ENCODE measurements around the gene ATR.
"Not testable (repeated sequence)": the region's sequence is repeated elsewhere in the genome, so short reads cannot be mapped to it uniquely, and the experiment has no call there.

ATR gene

GRCh38 chr3:142447852-142448823 is 130.4 kb downstream of the ATR start, which contains the start of gene XRN1:
Gene XRN1, minus strand, starts transcription at chr3:142448037. Its CDS starts 93 bp downstream, at chr3:142447944.
- peak; percentile 97 for DNase-seq (ENCODE audit: low spot score)

GRCh38 chr3:142447301-142447851 is 131.2 kb downstream of the ATR start:
- DNase-seq (ENCODE audit: low spot score) = peak; percentile 53

DNA sequence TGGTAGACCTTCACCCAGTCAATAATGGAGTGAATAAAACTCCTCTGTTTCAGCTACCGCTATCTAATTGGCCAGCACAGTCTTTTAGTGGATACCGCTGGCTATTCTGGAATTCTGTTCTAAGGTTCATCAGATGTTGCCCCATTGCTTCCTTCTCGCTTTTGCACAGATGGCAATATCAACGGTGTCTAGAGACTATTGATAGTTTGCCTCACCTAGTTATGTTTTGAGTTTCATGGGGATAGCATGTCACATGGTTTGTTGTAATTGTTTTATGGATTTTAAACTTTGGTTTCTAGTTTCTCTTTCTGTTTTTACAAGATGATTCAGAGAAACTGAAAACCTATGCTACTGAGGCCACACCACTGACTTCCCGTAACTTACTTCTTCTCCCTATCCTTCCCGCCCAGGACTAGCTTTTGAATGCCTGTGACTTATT is 132.7 kb downstream of the ATR start:
- no peak for DNase-seq (ENCODE audit: low spot score)

DNA sequence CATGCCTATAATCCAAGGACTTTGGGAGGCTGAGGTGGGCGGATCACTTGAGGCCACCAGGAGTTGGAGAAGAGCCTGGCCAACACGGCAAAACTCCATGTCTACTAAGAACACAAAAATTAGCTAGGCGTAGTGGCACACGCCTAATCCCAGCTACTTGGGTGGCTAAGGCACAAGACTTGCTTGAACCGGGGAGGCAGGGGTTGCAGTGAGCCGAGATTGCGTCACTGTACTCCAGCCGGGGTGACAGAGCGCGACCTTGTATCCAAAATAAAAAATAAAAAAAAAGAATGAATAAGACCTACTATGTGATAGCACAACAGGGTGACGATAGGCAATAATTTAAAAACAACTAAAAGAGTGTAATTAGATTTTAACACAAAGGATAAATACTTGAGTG is 134.2 kb downstream of the ATR start:
- DNase-seq (ENCODE audit: low spot score) = no peak

- not testable (repeated sequence) for DNase-seq (ENCODE audit: low spot score)
Measured at GRCh38 chr3:142443060-142443459, 135.5 kb downstream of the ATR start.

GRCh38 chr3:142439499-142440220 is 138.9 kb downstream of the ATR start:
- not testable (repeated sequence) for DNase-seq (ENCODE audit: low spot score)

DNA sequence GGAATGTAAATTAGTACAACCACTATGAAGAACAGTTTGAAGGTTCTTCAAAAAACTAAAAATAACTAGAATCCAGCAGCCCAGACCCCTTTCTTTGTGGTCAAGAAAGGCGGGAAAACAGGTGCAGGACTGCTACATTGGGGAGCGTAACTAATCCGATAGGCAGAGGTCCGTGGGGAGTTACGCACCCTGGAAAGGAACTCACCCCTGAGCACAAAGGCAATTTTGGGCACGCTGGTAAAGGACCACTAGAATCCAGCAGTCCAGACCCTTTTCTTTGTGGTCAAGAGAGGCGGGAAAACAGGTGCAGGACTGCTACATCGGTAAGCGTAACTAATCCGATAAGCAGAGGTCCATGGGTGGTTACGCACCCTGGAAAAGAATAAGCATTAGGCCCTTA is 140.4 kb downstream of the ATR start:
- not testable (repeated sequence) for DNase-seq (ENCODE audit: low spot score)

- DNase-seq (ENCODE audit: low spot score) = no peak
Measured at GRCh38 chr3:142436951-142437585, 141.5 kb downstream of the ATR start.

GRCh38 chr3:142434503-142434902 is 144.0 kb downstream of the ATR start:
- DNase-seq (ENCODE audit: low spot score) = no peak

GRCh38 chr3:142433110-142433509 is 145.4 kb downstream of the ATR start:
- DNase-seq (ENCODE audit: low spot score) = no peak

- DNase-seq (ENCODE audit: low spot score) = no peak
Measured at GRCh38 chr3:142429582-142429981, 149.0 kb downstream of the ATR start.

GRCh38 chr3:142424754-142425153 is 153.8 kb downstream of the ATR start:
- DNase-seq (ENCODE audit: low spot score) = no peak

DNA sequence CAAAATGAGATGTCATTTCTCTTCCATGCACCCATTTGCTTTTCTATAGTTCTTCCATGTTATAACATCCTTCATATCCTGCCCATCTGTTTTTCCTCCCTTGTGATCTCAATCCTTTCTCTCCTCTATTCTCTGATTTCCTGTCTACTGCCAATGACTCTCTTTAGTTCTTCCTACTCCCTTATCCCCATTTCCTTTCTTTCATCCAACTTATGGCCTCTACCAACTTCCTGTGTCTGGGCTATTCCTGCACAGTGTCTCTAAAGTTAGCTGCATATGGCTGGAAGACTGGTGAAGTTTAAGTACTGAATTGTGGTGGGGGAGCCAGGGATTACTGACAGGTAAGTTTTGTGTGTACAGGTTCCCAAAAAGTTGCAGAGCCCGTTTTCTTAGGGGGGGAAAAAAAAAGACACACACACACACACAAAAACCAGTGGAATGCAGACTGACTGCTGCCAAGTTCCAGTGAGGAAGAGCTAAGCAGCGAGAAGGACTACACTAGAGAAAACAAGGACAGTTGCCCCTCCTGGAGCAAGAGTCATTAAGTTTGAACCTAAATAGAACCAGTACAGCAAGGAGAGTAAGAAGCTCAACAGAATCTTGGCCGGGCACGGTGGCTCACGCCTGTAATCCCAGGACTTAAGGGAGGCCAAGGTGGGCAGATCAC is 159.5 kb downstream of the ATR start:
- no peak for DNase-seq (ENCODE audit: low spot score)

DNA sequence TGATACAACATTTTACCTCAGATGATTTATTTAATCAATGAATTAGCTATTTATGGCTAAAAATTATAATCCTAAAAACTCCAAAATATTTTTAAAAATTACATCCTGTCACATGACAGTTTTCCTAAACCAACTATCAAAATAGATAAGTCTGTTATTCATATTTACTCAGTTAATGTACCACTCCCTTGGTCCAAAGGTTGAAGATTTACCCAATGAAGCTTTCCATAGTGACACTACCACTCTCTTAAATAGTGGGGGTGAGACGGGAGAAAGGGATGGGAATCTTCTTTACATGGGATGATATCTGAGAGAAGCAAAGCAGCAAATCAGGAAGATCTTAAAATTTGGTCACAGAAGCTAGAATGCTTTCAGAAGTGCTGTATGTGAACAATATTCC is 161.2 kb downstream of the ATR start:
- no peak for DNase-seq (ENCODE audit: low spot score)

DNA sequence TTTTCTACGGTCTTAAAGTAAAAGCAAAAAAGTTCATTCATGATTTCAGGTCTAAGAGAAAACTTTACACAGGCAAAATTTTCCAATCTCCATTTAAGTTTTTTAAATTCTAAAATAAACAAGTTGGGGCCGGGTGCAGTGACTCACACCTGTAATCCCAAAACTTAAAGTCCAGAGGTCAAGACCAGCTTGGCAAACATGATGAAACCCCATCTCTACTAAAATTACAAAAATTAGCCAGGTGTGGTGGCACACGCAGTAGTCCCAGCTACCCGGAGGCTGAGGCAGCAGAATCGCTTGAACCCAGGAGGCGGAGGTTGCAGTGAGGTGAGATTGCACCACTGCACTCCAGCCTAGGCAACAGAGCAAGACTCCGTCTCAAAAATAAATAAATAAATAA is 178.0 kb downstream of the ATR start:
- DNase-seq (ENCODE audit: low spot score) = not testable (repeated sequence)
